Measurements from ENCODE around the gene ESRRA. TPM values are rescaled to one million over a fixed set of nuclear protein-coding genes. Genes with fewer than 3 reads are reported as not detected.

ESRRA gene
- total and polyA plus RNA-seq, 2 of the 8 experiments (the other 6 are each of a cell fraction or from before 2014, with no cell fraction given), result 18.2 to 37.0 TPM

DNA sequence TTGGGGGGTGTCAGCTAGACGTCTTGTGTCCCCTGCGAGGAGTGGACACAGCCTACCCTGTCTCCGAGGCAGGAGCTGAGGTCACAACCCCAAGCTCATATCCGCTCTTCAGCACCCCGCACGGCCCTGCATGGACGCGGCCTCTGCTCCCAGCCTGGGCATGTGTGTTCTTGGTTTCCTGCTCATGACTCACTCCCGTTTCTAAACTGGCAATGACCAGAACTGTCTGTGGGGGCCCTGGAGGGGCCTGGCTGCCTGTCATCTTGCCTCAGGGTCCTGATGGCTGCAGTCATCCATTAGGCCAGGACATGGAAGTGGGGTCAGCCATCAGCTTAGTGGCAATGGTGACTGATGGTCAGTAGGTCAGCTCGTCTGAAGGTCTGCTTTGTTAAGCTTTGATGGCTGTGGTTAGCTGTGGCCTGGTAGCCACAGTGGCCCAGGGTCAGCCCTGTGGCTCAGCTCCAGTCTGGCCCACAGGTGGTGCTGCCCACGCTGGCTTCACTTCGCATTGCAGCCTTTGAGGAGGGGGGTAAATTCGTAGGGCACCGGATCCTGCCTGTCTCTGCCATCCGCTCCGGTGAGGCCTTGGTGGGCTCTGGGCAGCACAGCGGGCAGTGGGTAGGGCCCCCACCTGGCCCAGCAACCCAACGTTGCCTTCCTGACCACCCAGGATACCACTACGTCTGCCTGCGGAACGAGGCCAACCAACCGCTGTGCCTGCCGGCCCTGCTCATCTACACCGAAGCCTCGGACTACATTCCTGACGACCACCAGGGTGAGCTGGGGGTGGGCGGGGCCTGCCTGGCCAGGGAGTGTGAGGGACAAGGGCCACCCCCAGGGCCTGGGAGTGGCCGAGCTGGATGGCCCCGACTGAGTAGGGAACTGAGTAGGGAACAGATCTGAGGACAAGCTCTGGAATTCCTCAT is 42.0 kb upstream of the ESRRA start (continued):
- TF ChIP-seq CTCF (IDR thresholded peaks at IDR 0.05; ENCODE audit: control extremely low read depth in 1 of 3, insufficient read depth in 1 of 3, low read depth in 1 of 3, low read length in 3 of 3), result no peak
- TF ChIP-seq TEAD4 (IDR thresholded peaks at IDR 0.05; ENCODE audit: low read depth, low read length), result 0 out of 2 replicates have a peak, but pooled peaks have one; percentile 22
